H1 (cell line): Measurements from ENCODE around the gene NR4A3. TPM values are rescaled to one million over a fixed set of nuclear protein-coding genes. Genes with fewer than 3 reads are reported as not detected.

Experiments
- CTCF ChIA-PET: fragments of 300-600 bp; sonication (Branson Sonifier 250); formaldehyde crosslinking; loops from one replicate; lab custom pipeline; 2021; ENCODE audit not compliant: partially characterized antibody; lab: Charles Lee
- POLR2A ChIA-PET: fragments of 300-600 bp; sonication (Branson Sonifier 250); formaldehyde crosslinking; loops from one replicate; lab custom pipeline; 2021; ENCODE audit warnings: inconsistent platforms; ENCODE audit not compliant: partially characterized antibody; lab: Charles Lee
- DNase-seq, 2 experiments: peaks; one replicate each; pipeline versions ENCODE4 v3.0.0 to v3.0.0-alpha.2; 2010 to 2022; ENCODE audit warnings: low spot score in 2 of 2, low read depth in 1 of 2, mixed read lengths in 1 of 2
- FAIRE-seq: peaks from 2 replicates; lab custom pipeline; 2011; peaks lifted over from hg19 to GRCh38; lab: Jason Lieb, UNC
- H2AFZ ChIP-seq: 2 replicates; pipeline ENCODE4 v1.8.1; 2012; ENCODE audit warnings: low read length, inconsistent platforms
- H2AK5ac ChIP-seq: 2 replicates; pipeline ENCODE4 v1.6.1; 2013; ENCODE audit warnings: low read depth, low read length
- H2BK120ac ChIP-seq: replicated peaks from 2 replicates; pipeline ENCODE3; 2013; ENCODE audit warnings: low read depth, low read length, inconsistent platforms
- H2BK12ac ChIP-seq: 2 replicates; pipeline ENCODE4 v1.6.1; 2013; ENCODE audit warnings: low read depth, low read length
- H2BK15ac ChIP-seq: 2 replicates; pipeline ENCODE4 v1.6.1; 2013; ENCODE audit warnings: low read length
- H2BK20ac ChIP-seq: 2 replicates; pipeline ENCODE4 v1.6.1; 2013; ENCODE audit warnings: low read length
- H2BK5ac ChIP-seq: 2 replicates; pipeline ENCODE4 v1.6.1; 2013; ENCODE audit warnings: low read depth, low read length
- H3K14ac ChIP-seq: 2 replicates; pipeline ENCODE4 v1.6.1; 2013; ENCODE audit warnings: inconsistent platforms; ENCODE audit not compliant: insufficient read length
- H3K18ac ChIP-seq: 2 replicates; pipeline ENCODE4 v1.6.1; 2013; ENCODE audit warnings: low read length; ENCODE audit errors: extremely low read depth
- H3K23ac ChIP-seq: 2 replicates; pipeline ENCODE4 v1.6.1; 2013; ENCODE audit warnings: inconsistent platforms; ENCODE audit not compliant: insufficient read length
- H3K23me2 ChIP-seq: 2 replicates; pipeline ENCODE4 v1.6.1; 2013; ENCODE audit warnings: low read depth, low read length
- H3K27ac ChIP-seq: 2 replicates; pipeline ENCODE4 v1.6.1; 2011; ENCODE audit warnings: low read depth, low read length, inconsistent platforms
- H3K27me3 ChIP-seq, 4 experiments: replicated peaks in 1 of 4; 1 replicate in 1 of 4; 2 replicates in 3 of 4; pipeline versions ENCODE4 v1.6.1 to v1.8.1; 2011 to 2013; ENCODE audit warnings: low read length in 3 of 4, mild to moderate bottlenecking in 3 of 4, inconsistent platforms in 2 of 4, mixed read lengths in 2 of 4, moderate library complexity in 1 of 4; ENCODE audit not compliant: control insufficient read depth in 3 of 4, insufficient read depth in 3 of 4; ENCODE audit errors: extremely low read depth in 1 of 4
- H3K36me3 ChIP-seq, 4 experiments: 2 replicates each; pipeline versions ENCODE4 v1.6.1 to v1.8.1; 2011 to 2013; ENCODE audit warnings: mild to moderate bottlenecking in 4 of 4, low read length in 3 of 4, moderate library complexity in 2 of 4, control low read depth in 1 of 4, inconsistent platforms in 1 of 4; ENCODE audit not compliant: insufficient read depth in 4 of 4, control insufficient read depth in 2 of 4
- H3K4ac ChIP-seq: replicated peaks from 2 replicates; pipeline ENCODE3; 2013; ENCODE audit warnings: low read length, low read depth, mixed read lengths, inconsistent platforms; ENCODE audit not compliant: insufficient read length
- H3K4me1 ChIP-seq, 4 experiments: replicated peaks in 1 of 4; 1 replicate in 1 of 4; 2 replicates in 3 of 4; pipeline versions ENCODE4 v1.6.1 to v1.8.1; 2011 to 2013; ENCODE audit warnings: low read length in 3 of 4, inconsistent platforms in 2 of 4, mixed read lengths in 1 of 4; ENCODE audit not compliant: insufficient read depth in 4 of 4, control insufficient read depth in 3 of 4
- H3K4me2 ChIP-seq, 2 experiments: 2 replicates each; pipeline versions ENCODE4 v1.6.1 to v1.8.1; 2011 to 2013; ENCODE audit warnings: low read depth in 2 of 2, low read length in 2 of 2, control low read depth in 1 of 2, inconsistent platforms in 1 of 2, mild to moderate bottlenecking in 1 of 2; ENCODE audit not compliant: insufficient read depth in 1 of 2
- H3K4me3 ChIP-seq, 4 experiments: fragments of 200-600, 300-600 bp in 1 of 4; sonication (generic), shearing (Covaris generic), sonication (Bioruptor Twin) in 1 of 4; 2 replicates each; pipeline versions ENCODE4 v1.5.1 to v1.8.1; 2011 to 2016; ENCODE audit warnings: low read length in 4 of 4, low read depth in 3 of 4, control low read depth in 2 of 4, inconsistent platforms in 2 of 4, mild to moderate bottlenecking in 2 of 4, mixed read lengths in 1 of 4, moderate library complexity in 1 of 4; ENCODE audit not compliant: insufficient read depth in 2 of 4; ENCODE audit errors: extremely low read depth in 1 of 4
- H3K56ac ChIP-seq: replicated peaks from 2 replicates; pipeline ENCODE3; 2013; ENCODE audit warnings: low read depth, mild to moderate bottlenecking, mixed read lengths, low read length, inconsistent platforms; ENCODE audit not compliant: insufficient read length
- H3K79me1 ChIP-seq: 2 replicates; pipeline ENCODE4 v1.6.1; 2013; ENCODE audit warnings: low read depth, low read length, control low read depth
- H3K79me2 ChIP-seq, 2 experiments: 2 replicates each; pipeline versions ENCODE4 v1.6.1 to v1.8.1; 2012 to 2013; ENCODE audit warnings: low read length in 2 of 2, mild to moderate bottlenecking in 2 of 2, inconsistent platforms in 1 of 2; ENCODE audit not compliant: insufficient read depth in 2 of 2, control insufficient read depth in 1 of 2
- H3K9ac ChIP-seq, 4 experiments: replicated peaks in 1 of 4; 1 replicate in 1 of 4; 2 replicates in 3 of 4; pipeline versions ENCODE4 v1.6.1 to v1.8.1; 2011 to 2013; ENCODE audit warnings: low read depth in 3 of 4, low read length in 3 of 4, control low read depth in 2 of 4, mild to moderate bottlenecking in 2 of 4, moderate library complexity in 2 of 4, inconsistent platforms in 1 of 4; ENCODE audit errors: extremely low read depth in 1 of 4
- H3K9me3 ChIP-seq, 2 experiments: 2 replicates each; pipeline versions ENCODE4 v1.6.1 to v1.8.1; 2012 to 2013; ENCODE audit warnings: mild to moderate bottlenecking in 2 of 2, moderate library complexity in 2 of 2, control low read depth in 1 of 2, inconsistent platforms in 1 of 2, low read depth in 1 of 2, low read length in 1 of 2, mixed read lengths in 1 of 2; ENCODE audit not compliant: insufficient read depth in 2 of 2
- H4K20me1 ChIP-seq, 2 experiments: replicated peaks in 1 of 2; 2 replicates each; pipeline versions ENCODE3 to v1.8.1; 2011 to 2013; ENCODE audit warnings: inconsistent platforms in 2 of 2, low read length in 2 of 2, mild to moderate bottlenecking in 1 of 2; ENCODE audit not compliant: insufficient read depth in 2 of 2, control insufficient read depth in 1 of 2
- H4K5ac ChIP-seq: 2 replicates; pipeline ENCODE4 v1.6.1; 2013; ENCODE audit warnings: low read length, low read depth, mixed read lengths, inconsistent platforms; ENCODE audit not compliant: insufficient read length
- H4K8ac ChIP-seq: 2 replicates; pipeline ENCODE4 v1.8.0; 2013; ENCODE audit warnings: mild to moderate bottlenecking, moderate library complexity, low read length, inconsistent platforms; ENCODE audit not compliant: insufficient read depth; ENCODE audit errors: extremely low read depth
- H4K91ac ChIP-seq: replicated peaks from 2 replicates; pipeline ENCODE3; 2013; ENCODE audit warnings: low read length, mixed read lengths, inconsistent platforms; ENCODE audit not compliant: insufficient read length
- JUND ChIP-seq: IDR thresholded peaks from 2 replicates; pipeline ENCODE4 v1.6.1; 2011; ENCODE audit warnings: mild to moderate bottlenecking, improper control_type of control experiment, low read length
- WGBS, 2 experiments: shearing (Covaris generic) in 1 of 2; methylation state at CpG; one replicate each; pipeline versions ENCODE4 v1.1.6 to v1.1.7; 2013 to 2015; ENCODE audit warnings: low lambda C conversion rate in 2 of 2, mixed read lengths in 2 of 2, inconsistent platforms in 1 of 2, low coverage in 1 of 2, missing lambda C conversion rate in 1 of 2; ENCODE audit not compliant: insufficient replicate concordance in 2 of 2, insufficient coverage in 1 of 2, insufficient read length in 1 of 2; ENCODE audit errors: extremely low coverage in 1 of 2, missing lambda C conversion rate in 1 of 2; 5-methylcytosine and 5-hydroxymethylcytosine counted together
- polyA plus RNA-seq, 7 experiments: library from polyadenylated mRNA; depleted of rRNA in 3 of 7; stranded (reverse) in 5 of 7; unstranded in 2 of 7; fragments of >200 nt in 5 of 7; fragments of 200-250 nt in 2 of 7; gene quantifications; 1 replicate in 5 of 7; 2 replicates in 1 of 7; 4 replicates in 1 of 7; pipeline versions ENCODE4 v1.2.1 to v1.2.3, GENCODE V29; 2011 to 2013; ENCODE audit warnings: missing spikeins in 2 of 7, mixed read lengths in 2 of 7
- total RNA-seq: library from RNA; stranded (reverse); fragmentation: NEBNext Ultra II Directional; extraction: Animal tissue kit (Norgen Biotek cat#: 25700); gene quantifications from 2 replicates; pipeline ENCODE4 v1.2.1, GENCODE V29; 2021
- TF ChIP-seq, protein P1 (sequence below), 3 experiments: IDR thresholded peaks; 1 replicate in 2 of 3; 2 replicates in 1 of 3; pipeline versions ENCODE4 v1.5.1 to v1.6.1; 2011; ENCODE audit warnings: low read length in 3 of 3, mild to moderate bottlenecking in 3 of 3, inconsistent platforms in 2 of 3, low read depth in 1 of 3, moderate library complexity in 1 of 3; ENCODE audit not compliant: insufficient read depth in 1 of 3; ENCODE audit errors: control extremely low read depth in 1 of 3

NR4A3 gene
- total and polyA plus RNA-seq, 2 of the 8 experiments (the other 6 are each of a cell fraction or from before 2014, with no cell fraction given), result 0.05 to 0.30 TPM

DNA sequence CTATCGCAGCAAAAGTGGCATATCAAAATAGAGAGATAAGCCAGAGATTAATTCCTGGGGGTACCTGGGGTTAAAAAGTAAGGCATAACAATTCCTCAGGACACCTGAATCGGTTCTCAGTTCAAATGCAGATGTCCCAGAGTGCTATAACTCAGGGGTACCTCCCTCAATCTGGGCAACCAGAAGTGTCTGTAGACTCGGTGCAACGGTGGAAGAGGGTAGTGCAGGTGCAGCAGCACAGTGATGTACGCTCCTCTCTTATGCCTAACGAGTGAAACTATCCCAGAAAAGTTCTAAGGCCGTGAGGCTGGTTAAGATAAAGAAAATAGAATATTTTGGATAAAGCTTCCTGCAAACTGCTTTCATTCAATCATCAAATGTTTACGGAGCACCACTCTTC is 7.9 kb upstream of the NR4A3 start:
- Histone ChIP-seq H2AK5ac (no peak overlapping the region), H3K79me1 (0 out of 2 replicates have a peak, but pooled peaks cover 3% of the 10 kb centered on the region), H3K23ac (no peak overlapping the region), H3K9me3 (no peaks in the 10 kb centered on the region), H4K8ac (no peak overlapping the region), H3K56ac (no peak overlapping the region), H4K5ac (no peak overlapping the region), H3K27me3 (no peaks in the 10 kb centered on the region), H2BK5ac (no peak overlapping the region), H3K4me2 (no peak overlapping the region; a peak in 1 of 4 replicates), H3K27ac (no peak overlapping the region), H3K23me2 (no peaks in the 10 kb centered on the region), H2AFZ (no peak overlapping the region), H2BK120ac (no peak overlapping the region), H4K20me1 (peaks cover 0 to 2% of the 10 kb centered on the region in 2 experiments), H3K14ac (no peak overlapping the region), H3K4ac (no peak overlapping the region), H2BK15ac (no peak overlapping the region), H3K18ac (no peak overlapping the region), H3K36me3 (no peaks in the 10 kb centered on the region), H3K4me3 (no peak overlapping the region), H3K79me2 (peaks cover 0 to 16% of the 10 kb centered on the region in 2 experiments; a peak in 1 of 4 replicates), H2BK20ac (no peak overlapping the region), H3K9ac (no peak overlapping the region), H4K91ac (no peak overlapping the region), H2BK12ac (no peak overlapping the region), H3K4me1 (peaks cover 0 to 11% (median 7%) of the 10 kb centered on the region in 4 experiments; a peak in 5 of 7 replicates)
- no peak for FAIRE-seq
- TF ChIP-seq JUND, result no peak
- TF ChIP-seq, protein P1, sequence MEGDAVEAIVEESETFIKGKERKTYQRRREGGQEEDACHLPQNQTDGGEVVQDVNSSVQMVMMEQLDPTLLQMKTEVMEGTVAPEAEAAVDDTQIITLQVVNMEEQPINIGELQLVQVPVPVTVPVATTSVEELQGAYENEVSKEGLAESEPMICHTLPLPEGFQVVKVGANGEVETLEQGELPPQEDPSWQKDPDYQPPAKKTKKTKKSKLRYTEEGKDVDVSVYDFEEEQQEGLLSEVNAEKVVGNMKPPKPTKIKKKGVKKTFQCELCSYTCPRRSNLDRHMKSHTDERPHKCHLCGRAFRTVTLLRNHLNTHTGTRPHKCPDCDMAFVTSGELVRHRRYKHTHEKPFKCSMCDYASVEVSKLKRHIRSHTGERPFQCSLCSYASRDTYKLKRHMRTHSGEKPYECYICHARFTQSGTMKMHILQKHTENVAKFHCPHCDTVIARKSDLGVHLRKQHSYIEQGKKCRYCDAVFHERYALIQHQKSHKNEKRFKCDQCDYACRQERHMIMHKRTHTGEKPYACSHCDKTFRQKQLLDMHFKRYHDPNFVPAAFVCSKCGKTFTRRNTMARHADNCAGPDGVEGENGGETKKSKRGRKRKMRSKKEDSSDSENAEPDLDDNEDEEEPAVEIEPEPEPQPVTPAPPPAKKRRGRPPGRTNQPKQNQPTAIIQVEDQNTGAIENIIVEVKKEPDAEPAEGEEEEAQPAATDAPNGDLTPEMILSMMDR (IDR thresholded peaks at IDR 0.05; ENCODE audit: control extremely low read depth in 1 of 3, insufficient read depth in 1 of 3, low read depth in 1 of 3, low read length in 3 of 3), result peak in 1 of 3 experiments; percentile 6; a peak in 1 of 4 replicates
- 67% methylated on average over 8 of the region's 8 CpGs; no CpG with 5 or more reads in 1 of the 2 experiments for WGBS, 2 experiments
- ChIA-PET POLR2A (no interaction called here), CTCF (interaction anchor here (0.6 kb wide), 1 partner anchor 197 kb away, joined by 3 read pairs; no protein-coding TSS in a partner anchor)
- DNase-seq, result no peak
